GM12874 (cell line): ENCODE measurements around the gene PCDHGA5.

ENCODE experiments used
- CTCF ChIP-seq: IDR thresholded peaks from 2 replicates; pipeline ENCODE4 v1.5.1; 2011; ENCODE audit warnings: low read depth, mild to moderate bottlenecking, control low read depth, low read length, moderate library complexity; ENCODE audit not compliant: insufficient read depth

PCDHGA5 gene

GRCh38 chr5:141363952-141364660 lies at the start of gene PCDHGA5:
Gene PCDHGA5, plus strand, starts transcription at chr5:141364162. Its CDS starts 169 bp downstream, at chr5:141364331.
- no peak for TF ChIP-seq CTCF

- no peak for TF ChIP-seq CTCF
Measured at GRCh38 chr5:141319202-141319601, 44.8 kb upstream of the PCDHGA5 start.

- TF ChIP-seq CTCF = no peak
Measured at GRCh38 chr5:141319699-141320098, 44.3 kb upstream of the PCDHGA5 start.

GRCh38 chr5:141320225-141321169 lies 43.5 kb upstream of the PCDHGA5 start, which contains the start of gene TAF7:
Gene TAF7, minus strand, starts transcription at chr5:141320784. Its CDS starts 740 bp downstream, at chr5:141320044.
- TF ChIP-seq CTCF = peak; percentile 80

GRCh38 chr5:141322261-141322660 lies 41.7 kb upstream of the PCDHGA5 start:
- TF ChIP-seq CTCF = no peak

- peak; percentile 63; the same call in 1 of the 2 replicates for TF ChIP-seq CTCF
Measured at GRCh38 chr5:141326088-141326854, 37.7 kb upstream of the PCDHGA5 start.
